B cell (primary cell): ENCODE data around the gene ZFP64. TPM values are rescaled to one million over a fixed set of nuclear protein-coding genes. Genes with fewer than 3 reads are reported as not detected.

ENCODE experiments used
- ATAC-seq: fragments of 200-7000 bp; cut with Tn5 transposase; one replicate; pipeline ENCODE4 v1.10.0; 2021; ENCODE audit warnings: low read depth, mild to moderate bottlenecking, moderate number of reproducible peaks, moderate library complexity
- CTCF ChIA-PET: fragments of 350-600 bp; sonication (Branson Sonifier 250); formaldehyde crosslinking; loops from one replicate; lab custom pipeline; 2021; ENCODE audit warnings: antibody characterized with exemption, inconsistent platforms; lab: Charles Lee
- POLR2A ChIA-PET: fragments of 350-600 bp; sonication (Branson Sonifier 250); formaldehyde crosslinking; loops from one replicate; lab custom pipeline; 2021; ENCODE audit warnings: antibody characterized with exemption; lab: Charles Lee
- DNase-seq: peaks from one replicate; pipeline ENCODE4 v3.0.0; 2013
- H2AFZ ChIP-seq: 2 replicates; pipeline ENCODE4 v1.6.1; 2012; ENCODE audit warnings: mild to moderate bottlenecking, low read depth, low read length; ENCODE audit not compliant: insufficient read depth, poor library complexity, severe bottlenecking
- H3K27ac ChIP-seq, 2 donors: 1 replicate in 1 of 2; 2 replicates in 1 of 2; pipeline ENCODE4 v1.5.1; 2012 to 2013; ENCODE audit warnings: low read length in 2 of 2, mild to moderate bottlenecking in 2 of 2, moderate library complexity in 1 of 2
- H3K27me3 ChIP-seq, 4 experiments: fragments of 200-600 bp in 1 of 4; sonication (generic) in 1 of 4; replicated peaks in 1 of 4; 1 replicate in 2 of 4; 2 replicates in 2 of 4; pipeline versions ENCODE4 v1.6.1 to v1.7.0; 2013 to 2016; ENCODE audit warnings: low read length in 3 of 4, mild to moderate bottlenecking in 2 of 4, mixed read lengths in 1 of 4, moderate library complexity in 1 of 4; ENCODE audit not compliant: insufficient read depth in 4 of 4, control insufficient read depth in 3 of 4; ENCODE audit errors: control extremely low read depth in 1 of 4
- H3K36me3 ChIP-seq, 2 experiments: replicated peaks in 1 of 2; 1 replicate in 1 of 2; 2 replicates in 1 of 2; pipeline versions ENCODE4 v1.6.1 to v1.7.1; 2013; ENCODE audit warnings: low read length in 1 of 2; ENCODE audit not compliant: insufficient read depth in 2 of 2, control insufficient read depth in 1 of 2; ENCODE audit errors: control extremely low read depth in 1 of 2, extremely low read depth in 1 of 2
- H3K4me1 ChIP-seq, 2 donors: fragments of 200-600 bp in 1 of 2; sonication (generic) in 1 of 2; 1 replicate in 1 of 2; 2 replicates in 1 of 2; pipeline versions ENCODE4 v1.5.1 to v1.6.1; 2013 to 2017; ENCODE audit warnings: low read length in 2 of 2; ENCODE audit not compliant: control insufficient read depth in 2 of 2, insufficient read depth in 2 of 2
- H3K4me2 ChIP-seq: replicated peaks from 2 replicates; pipeline ENCODE3; 2012; ENCODE audit warnings: mild to moderate bottlenecking, low read depth, low read length; ENCODE audit not compliant: poor library complexity, severe bottlenecking
- H3K4me3 ChIP-seq, 5 experiments: fragments of 200-600 bp in 1 of 5; sonication (generic) in 1 of 5; 1 replicate in 3 of 5; 2 replicates in 2 of 5; pipeline versions ENCODE4 v1.5.1 to v1.7.0; 2011 to 2016; ENCODE audit warnings: low read length in 4 of 5, mild to moderate bottlenecking in 4 of 5, low read depth in 2 of 5, control low read depth in 1 of 5, moderate library complexity in 1 of 5; ENCODE audit not compliant: insufficient read depth in 1 of 5; ENCODE audit errors: control extremely low read depth in 1 of 5, extremely low read depth in 1 of 5
- H3K79me2 ChIP-seq: fragments of 200-600 bp; sonication (generic); one replicate; pipeline ENCODE4 v1.6.0; 2016; ENCODE audit warnings: low read length; ENCODE audit not compliant: control insufficient read depth, insufficient read depth
- H3K9ac ChIP-seq: fragments of 200-600 bp; sonication (generic); 2 replicates; pipeline ENCODE4 v1.6.1; 2017; ENCODE audit warnings: mild to moderate bottlenecking, low read length, moderate library complexity
- H3K9me3 ChIP-seq, 3 donors: one replicate each; pipeline versions ENCODE4 v1.6.1 to v1.7.1; 2013; ENCODE audit warnings: low read length in 2 of 3; ENCODE audit not compliant: control insufficient read depth in 2 of 3, insufficient read depth in 1 of 3; ENCODE audit errors: control extremely low read depth in 1 of 3
- H4K20me1 ChIP-seq: 2 replicates; pipeline ENCODE4 v1.6.0; 2012; ENCODE audit warnings: mild to moderate bottlenecking, low read length; ENCODE audit not compliant: insufficient read depth, control insufficient read depth, poor library complexity, severe bottlenecking
- H3K27ac Mint-ChIP-seq: one replicate; pipeline ENCODE4 v1.8.0; 2021; ENCODE audit warnings: mixed read lengths
- H3K27me3 Mint-ChIP-seq: one replicate; pipeline ENCODE4 v1.8.0; 2021; ENCODE audit warnings: mixed read lengths
- H3K4me1 Mint-ChIP-seq: one replicate; pipeline ENCODE4 v1.8.0; 2021; ENCODE audit warnings: mixed read lengths
- H3K4me3 Mint-ChIP-seq: one replicate; pipeline ENCODE4 v1.8.0; 2021; ENCODE audit warnings: mixed read lengths
- H3K9me3 Mint-ChIP-seq: one replicate; pipeline ENCODE4 v1.8.0; 2022; ENCODE audit warnings: mixed read lengths; ENCODE audit not compliant: insufficient read depth
- CTCF ChIP-seq: fragments of 200-600 bp; IDR thresholded peaks from one replicate; pipeline ENCODE4 v1.8.0; 2022; ENCODE audit warnings: antibody characterized with exemption, mild to moderate bottlenecking
- EZH2 ChIP-seq: IDR thresholded peaks from 2 replicates; pipeline ENCODE4 v1.6.1; 2012; ENCODE audit warnings: borderline replicate concordance, low read depth, mild to moderate bottlenecking, moderate library complexity, low read length; ENCODE audit not compliant: insufficient read depth, poor library complexity, severe bottlenecking
- WGBS: methylation state at CpG from one replicate; pipeline ENCODE4 v1.1.5; 2013; ENCODE audit warnings: missing lambda C conversion rate; ENCODE audit not compliant: insufficient coverage; 5-methylcytosine and 5-hydroxymethylcytosine counted together
- intact Hi-C: fragments of 100-400 bp; cut with micrococcal nuclease; formaldehyde crosslinking; loops from one replicate; pipeline ENCODE4 v1.10.0; 2022
- polyA plus RNA-seq: library from polyadenylated mRNA; depleted of rRNA; stranded (reverse); fragments of >200 nt; gene quantifications from 2 replicates; pipeline ENCODE4 v1.2.3, GENCODE V29; 2012
- total RNA-seq, 2 donors: library from RNA; stranded (reverse); fragments of 120-200 nt in 1 of 2; gene quantifications; 1 replicate in 1 of 2; 2 replicates in 1 of 2; pipeline versions ENCODE4 v1.2.3 to v1.2.4, GENCODE V29; 2013 to 2022

The ZFP64 gene
- total and polyA plus RNA-seq, 2 donors (not counting 1 experiment from before 2014, with no cell fraction given), result 14.2 to 15.1 TPM

GRCh38 chr20:52127309-52127708 lies 64.3 kb downstream of the ZFP64 start:
- no peak overlapping the region for H3K4me3 Mint-ChIP-seq

GRCh38 chr20:52124821-52125220 lies 66.8 kb downstream of the ZFP64 start:
- 86% methylated on average over 1 of the region's 3 CpGs for WGBS
- ATAC-seq, result no peak
- CTCF ChIA-PET, result interaction anchor here (1.5 kb wide), 1 partner anchor 26 kb away, joined by 8 read pairs; no protein-coding TSS in a partner anchor

More at GRCh38 chr20:52127309-52127708, 64.3 kb downstream of the ZFP64 start:
- Histone ChIP-seq H3K4me3 (no peak overlapping the region), H3K27ac (no peak overlapping the region), H3K36me3 (no peaks in the 10 kb centered on the region), H3K9me3 (peaks cover 0 to 5% (median 2%) of the 10 kb centered on the region in 3 donors), H3K4me1 (no peaks in the 10 kb centered on the region), H3K4me2 (no peak overlapping the region), H3K27me3 (no peaks in the 10 kb centered on the region), H3K9ac (no peak overlapping the region), H3K79me2 (no peaks in the 10 kb centered on the region), H2AFZ (no peak overlapping the region), H4K20me1 (no peaks in the 10 kb centered on the region)
- Mint-ChIP-seq H3K4me1 (peaks cover 5% of the 10 kb centered on the region), H3K27ac (no peak overlapping the region), H3K9me3 (no peaks in the 10 kb centered on the region), H3K27me3 (no peaks in the 10 kb centered on the region)
- no peak for ATAC-seq
- ChIA-PET CTCF (interaction anchor here (0.7 to 2.2 kb wide), 5 partner anchors 19 to 969 kb away, joined by 3 to 8 read pairs (median 5); no protein-coding TSS in a partner anchor), POLR2A (no interaction called here)
- TF ChIP-seq CTCF, result no peak
- TF ChIP-seq EZH2, result no peak
- DNase-seq, result no peak
- intact Hi-C loops, result no loop called here
- 20% methylated on average over 1 of the region's 4 CpGs for WGBS

More at GRCh38 chr20:52124821-52125220, 66.8 kb downstream of the ZFP64 start:
- Mint-ChIP-seq H3K9me3 (no peaks in the 10 kb centered on the region), H3K27ac (no peak overlapping the region), H3K4me3 (no peak overlapping the region), H3K4me1 (peaks cover 5% of the 10 kb centered on the region), H3K27me3 (no peaks in the 10 kb centered on the region)
- DNase-seq, result no peak
- Histone ChIP-seq H3K4me1 (no peaks in the 10 kb centered on the region), H3K4me2 (no peak overlapping the region), H2AFZ (no peak overlapping the region), H3K36me3 (no peaks in the 10 kb centered on the region), H3K27ac (no peak overlapping the region), H3K79me2 (no peaks in the 10 kb centered on the region), H3K9ac (no peak overlapping the region), H3K27me3 (no peaks in the 10 kb centered on the region), H4K20me1 (no peaks in the 10 kb centered on the region), H3K9me3 (no peaks in the 10 kb centered on the region), H3K4me3 (no peak overlapping the region)
- POLR2A ChIA-PET, result no interaction called here
- intact Hi-C loops, result no loop called here
- TF ChIP-seq EZH2 (no peak), CTCF (no peak)
